HepG2 (cell line): ENCODE results near the gene C12orf60. TPM values are rescaled to one million over a fixed set of nuclear protein-coding genes. Genes with fewer than 3 reads are reported as not detected.

Experiments
- ATAC-seq: fragments of 200-7000 bp; cut with Tn5 transposase; 3 replicates; pipeline ENCODE4 v1.9.1; 2020; ENCODE audit warnings: mild to moderate bottlenecking, moderate library complexity
- BruUV-seq: library from RNA; stranded (reverse); fragments of 400-500 nt; replicated peaks from 2 replicates; lab custom pipeline; 2021; lab: Mats Ljungman, UMichigan
- CTCF ChIA-PET: fragments of 300-600 bp; formaldehyde crosslinking; extraction: SDS; loops from one replicate; lab custom pipeline; 2021; ENCODE audit warnings: low total read pairs, inconsistent platforms, low intra/inter-chr PET ratio; lab: Yijun Ruan, JAX
- POLR2A ChIA-PET: fragments of 350-600 bp; sonication (Branson Sonifier 250); formaldehyde crosslinking; loops from one replicate; lab custom pipeline; 2020; ENCODE audit warnings: antibody characterized with exemption, inconsistent platforms; lab: Yijun Ruan, JAX
- DNase-seq: peaks from one replicate; pipeline ENCODE4 v3.0.0-alpha.2; 2015; ENCODE audit warnings: low spot score
- FAIRE-seq: peaks from 3 replicates; lab custom pipeline; 2011; peaks lifted over from hg19 to GRCh38; lab: Jason Lieb, UNC
- H2AFZ ChIP-seq: one replicate; pipeline ENCODE4 v1.6.1; 2011; ENCODE audit warnings: low read length, inconsistent platforms
- H3K27ac ChIP-seq: fragments of 300-600 bp; 3 replicates; pipeline ENCODE4 v1.8.0; 2011; ENCODE audit warnings: mixed run types, mild to moderate bottlenecking, mixed read lengths, low read length, inconsistent platforms; ENCODE audit not compliant: insufficient read depth; ENCODE audit errors: extremely low read length
- H3K27me3 ChIP-seq, 2 experiments: fragments of 200-600 bp in 1 of 2; 2 replicates in 1 of 2; 3 replicates in 1 of 2; pipeline versions ENCODE4 v1.6.0 to v1.8.0; 2011; ENCODE audit warnings: low read length in 2 of 2, mild to moderate bottlenecking in 2 of 2, moderate library complexity in 2 of 2, inconsistent platforms in 1 of 2; ENCODE audit not compliant: insufficient read depth in 2 of 2, control insufficient read depth in 1 of 2
- H3K36me3 ChIP-seq, 2 experiments: fragments of 200-600 bp in 1 of 2; replicated peaks in 1 of 2; 2 replicates in 1 of 2; 3 replicates in 1 of 2; pipeline versions ENCODE4 v1.5.1 to v1.8.0; 2011; ENCODE audit warnings: low read length in 2 of 2, inconsistent platforms in 1 of 2; ENCODE audit not compliant: insufficient read depth in 2 of 2, control insufficient read depth in 1 of 2
- H3K4me1 ChIP-seq: 2 replicates; pipeline ENCODE4 v1.5.1; 2012; ENCODE audit warnings: low read length, inconsistent platforms; ENCODE audit not compliant: insufficient read depth
- H3K4me2 ChIP-seq: 2 replicates; pipeline ENCODE4 v1.6.0; 2011; ENCODE audit warnings: low read depth, low read length, inconsistent platforms
- H3K4me3 ChIP-seq, 3 experiments: fragments of 200-600 bp in 1 of 3; sonication (generic), shearing (Covaris generic) in 1 of 3; replicated peaks in 1 of 3; 2 replicates each; pipeline ENCODE4 v1.5.1; 2011 to 2016; ENCODE audit warnings: low read length in 3 of 3, inconsistent platforms in 2 of 3, low read depth in 2 of 3, mild to moderate bottlenecking in 2 of 3, control low read depth in 1 of 3, mixed read lengths in 1 of 3; ENCODE audit not compliant: insufficient read depth in 1 of 3
- H3K79me2 ChIP-seq: one replicate; pipeline ENCODE4 v1.6.1; 2011; ENCODE audit warnings: low read length, inconsistent platforms; ENCODE audit not compliant: insufficient read depth
- H3K9ac ChIP-seq: 2 replicates; pipeline ENCODE4 v1.6.0; 2011; ENCODE audit warnings: mild to moderate bottlenecking, low read depth, low read length, inconsistent platforms; ENCODE audit not compliant: insufficient read depth
- H3K9me3 ChIP-seq: 2 replicates; pipeline ENCODE4 v1.5.1; 2012; ENCODE audit warnings: mild to moderate bottlenecking, low read length
- H4K20me1 ChIP-seq: 2 replicates; pipeline ENCODE4 v1.6.0; 2011; ENCODE audit warnings: inconsistent platforms, mild to moderate bottlenecking, low read length, moderate library complexity; ENCODE audit not compliant: insufficient read depth
- ARID3A ChIP-seq: IDR thresholded peaks from 2 replicates; pipeline ENCODE4 v1.6.1; 2012; ENCODE audit warnings: low read depth, low read length, improper control_type of control experiment
- ASH2L ChIP-seq: fragments of 300-600, 200-600 bp; sonication (generic); IDR thresholded peaks from 2 replicates; pipeline ENCODE4 v1.7.0; 2017; ENCODE audit warnings: low read depth, mild to moderate bottlenecking, moderate library complexity, mixed read lengths, low read length; ENCODE audit not compliant: insufficient read length
- EHMT2 ChIP-seq: fragments of 200-600 bp; sonication (generic); IDR thresholded peaks from 2 replicates; pipeline ENCODE4 v1.7.0; 2017; ENCODE audit warnings: antibody characterized with exemption, low read depth, low read length, borderline replicate concordance
- EP300 ChIP-seq, 3 experiments: sonication (generic) in 1 of 3; formaldehyde crosslinking in 1 of 3; IDR thresholded peaks; 2 replicates each; pipeline versions ENCODE4 v1.5.1 to v1.6.1; 2011 to 2020; ENCODE audit warnings: low read depth in 2 of 3, low read length in 2 of 3, borderline replicate concordance in 1 of 3, improper control_type of control experiment in 1 of 3, mild to moderate bottlenecking in 1 of 3, missing genetic modification reagents in 1 of 3, moderate library complexity in 1 of 3
- KDM1A ChIP-seq: IDR thresholded peaks from 2 replicates; pipeline ENCODE4 v1.6.1; 2016; ENCODE audit warnings: missing compliant biosample characterization
- KDM4B ChIP-seq: sonication (generic); formaldehyde crosslinking; IDR thresholded peaks from 2 replicates; pipeline ENCODE4 v1.4.0; 2020; ENCODE audit warnings: missing genetic modification reagents
- MEIS2 ChIP-seq: sonication (generic); formaldehyde crosslinking; IDR thresholded peaks from 2 replicates; pipeline ENCODE4 v1.9.0; 2021; ENCODE audit warnings: mild to moderate bottlenecking, missing genetic modification reagents
- MZF1 ChIP-seq: sonication (generic); formaldehyde crosslinking; IDR thresholded peaks from 2 replicates; pipeline ENCODE4 v1.8.1; 2023; ENCODE audit warnings: mild to moderate bottlenecking, missing genetic modification reagents, borderline replicate concordance
- NR3C1 ChIP-seq: sonication (generic); formaldehyde crosslinking; IDR thresholded peaks from 2 replicates; pipeline ENCODE4 v1.4.0; 2020; ENCODE audit warnings: missing genetic modification reagents
- PAXIP1 ChIP-seq: sonication (generic); formaldehyde crosslinking; conservative IDR thresholded peaks from 2 replicates; pipeline ENCODE4 v1.4.0; 2020; ENCODE audit warnings: mild to moderate bottlenecking, missing genetic modification reagents, moderate library complexity
- SSRP1 ChIP-seq: IDR thresholded peaks from 2 replicates; pipeline ENCODE4 v1.6.1; 2016; ENCODE audit warnings: control low read depth
- THAP11 ChIP-seq: IDR thresholded peaks from 2 replicates; pipeline ENCODE4 v1.6.1; 2016; ENCODE audit warnings: missing biosample characterization, missing genetic modification reagents
- THAP7 ChIP-seq: sonication (generic); formaldehyde crosslinking; IDR thresholded peaks from 2 replicates; pipeline ENCODE4 v1.8.1; 2023; ENCODE audit warnings: mild to moderate bottlenecking, missing genetic modification reagents
- ZNF18 ChIP-seq: sonication (generic); formaldehyde crosslinking; IDR thresholded peaks from 2 replicates; pipeline ENCODE4 v1.8.0; 2022; ENCODE audit warnings: mild to moderate bottlenecking, missing genetic modification reagents; ENCODE audit not compliant: insufficient replicate concordance
- ZNF24 ChIP-seq: fragments of 450-650 bp; IDR thresholded peaks from 2 replicates; pipeline ENCODE4 v1.6.1; 2017; ENCODE audit warnings: antibody characterized with exemption, mild to moderate bottlenecking
- ZNF577 ChIP-seq: sonication (generic); formaldehyde crosslinking; IDR thresholded peaks from 2 replicates; pipeline ENCODE4 v1.4.0; 2020; ENCODE audit warnings: mild to moderate bottlenecking, low read depth, missing genetic modification reagents, borderline replicate concordance
- WGBS: methylation state at CpG from one replicate; pipeline ENCODE4 v1.1.6; 2017; ENCODE audit warnings: low lambda C conversion rate; 5-methylcytosine and 5-hydroxymethylcytosine counted together
- in situ Hi-C: cut with HindIII; loops from 2 replicates; pipeline ENCODE4 v1.10.0; 2017; ENCODE audit warnings: low pct_unique_long_range_greater_than_20kb; ENCODE audit not compliant: extremely low pct_ligation_motif_present
- intact Hi-C: fragments of 100-400 bp; cut with micrococcal nuclease; formaldehyde crosslinking; loops from one replicate; pipeline ENCODE4 v1.10.0; 2022; ENCODE audit not compliant: unreplicated experiment
- polyA plus RNA-seq, 8 experiments: library from polyadenylated mRNA; depleted of rRNA in 3 of 8; stranded (reverse) in 7 of 8; unstranded in 1 of 8; fragments of >200 nt; fragmentation: Illumina TruSeq in 4 of 8; extraction: Trizol in 4 of 8; gene quantifications; 2 replicates each; pipeline versions ENCODE4 v1.2.1 to v1.2.3, GENCODE V29; 2011 to 2016; ENCODE audit warnings: low read depth in 4 of 8, missing spikeins in 1 of 8, mixed read lengths in 1 of 8; ENCODE audit not compliant: insufficient read depth in 1 of 8
- total RNA-seq, 5 experiments: library from RNA; depleted of rRNA; stranded (reverse); fragments of >200 nt; fragmentation: Illumina TruSeq; extraction: Trizol; gene quantifications; 2 replicates each; pipeline ENCODE4 v1.2.3, GENCODE V29; 2016; ENCODE audit warnings: low read depth in 1 of 5

The C12orf60 gene
- total and polyA plus RNA-seq, 2 of the 13 experiments (the other 11 are each of a cell fraction or from before 2014, with no cell fraction given): 0.55 to 1.4 TPM

GRCh38 chr12:14842315-14842714 lies 38.8 kb downstream of the C12orf60 start:
- in situ Hi-C loops (loop anchor here (5.0 kb wide), 1 partner anchor 155 kb away; no protein-coding TSS in a partner anchor), intact Hi-C loops (loop anchor here (2.0 kb wide), 2 partner anchors 40 to 72 kb away; partner anchors contain the start of genes C12orf60 and WBP11)
- ATAC-seq: peak; percentile 58
- peak overlapping the region; percentile 73 to 86 (median 73) for H3K4me3 ChIP-seq
- no peaks in the 10 kb centered on the region; a peak in 1 of 5 replicates for H3K27me3 ChIP-seq
- H3K36me3 ChIP-seq: peaks cover 0 to 16% of the 10 kb centered on the region in 2 experiments; a peak in 2 of 5 replicates
- POLR2A ChIA-PET: interaction anchor here (1.7 kb wide), 1 partner anchor 39 kb away, joined by 16 read pairs; the partner anchor contains the start of genes C12orf60 and WBP11
- peak overlapping the region; percentile 86 for H3K27ac ChIP-seq
- BruUV-seq: no TSS peak
- peak; percentile 60 for FAIRE-seq
- peak overlapping the region; percentile 98 for H3K4me2 ChIP-seq
- peaks cover 33% of the 10 kb centered on the region for H3K79me2 ChIP-seq
- CTCF ChIA-PET: interaction anchor here (0.7 kb wide), 1 partner anchor 153 kb away, joined by 3 read pairs; no protein-coding TSS in a partner anchor
- no peaks in the 10 kb centered on the region for H3K9me3 ChIP-seq
- no peaks in the 10 kb centered on the region for H4K20me1 ChIP-seq
- DNase-seq: peak; percentile 36
- peak overlapping the region; percentile 77 for H3K9ac ChIP-seq
- 2% methylated on average over 3 of the region's 3 CpGs for WGBS
- no peak overlapping the region for H2AFZ ChIP-seq
- H3K4me1 ChIP-seq: peaks cover 70% of the 10 kb centered on the region
- no peak for TF ChIP-seq NR3C1 (CRISPR knock-in tag)
- TF ChIP-seq ZNF18 (CRISPR knock-in tag): no peak
- TF ChIP-seq EP300 (IDR thresholded peaks at IDR 0.05; ENCODE audit: low read depth in 2 of 2, low read length in 2 of 2): 0 out of 4 replicates have a peak, but pooled peaks of 1 of the 2 experiments have one; percentile 1
- no peak for TF ChIP-seq EP300 (CRISPR knock-in tag; IDR thresholded peaks at IDR 0.05; ENCODE audit: borderline replicate concordance)
- no peak for TF ChIP-seq KDM4B (CRISPR knock-in tag)
- peak; percentile 20; the same call in 1 of the 2 replicates for TF ChIP-seq PAXIP1 (CRISPR knock-in tag)
- TF ChIP-seq KDM1A: no peak
- no peak for TF ChIP-seq MEIS2 (CRISPR knock-in tag)
- TF ChIP-seq SSRP1: no peak
- TF ChIP-seq THAP7 (CRISPR knock-in tag): no peak
- TF ChIP-seq MZF1: no peak
- peak; percentile 1; the same call in 1 of the 2 replicates for TF ChIP-seq THAP11 (CRISPR knock-in tag)
- no peak for TF ChIP-seq ZNF24
- TF ChIP-seq ASH2L: peak; percentile 8
- TF ChIP-seq ARID3A: 0 out of 2 replicates have a peak, but pooled peaks have one; percentile 3
- no peak for TF ChIP-seq ZNF577
- 0 out of 2 replicates have a peak, but pooled peaks have one; percentile 53 for TF ChIP-seq EHMT2
